MV-4-11 (cell line): ENCODE results near the gene MRPL21.
A peak's percentile ranks its signal among the peaks of the same experiment; 100 is the strongest.

Experiments used
- DNase-seq: peaks from one replicate; lab custom pipeline; 2025; lab: John Stamatoyannopoulos, UW

MRPL21 gene

DNA sequence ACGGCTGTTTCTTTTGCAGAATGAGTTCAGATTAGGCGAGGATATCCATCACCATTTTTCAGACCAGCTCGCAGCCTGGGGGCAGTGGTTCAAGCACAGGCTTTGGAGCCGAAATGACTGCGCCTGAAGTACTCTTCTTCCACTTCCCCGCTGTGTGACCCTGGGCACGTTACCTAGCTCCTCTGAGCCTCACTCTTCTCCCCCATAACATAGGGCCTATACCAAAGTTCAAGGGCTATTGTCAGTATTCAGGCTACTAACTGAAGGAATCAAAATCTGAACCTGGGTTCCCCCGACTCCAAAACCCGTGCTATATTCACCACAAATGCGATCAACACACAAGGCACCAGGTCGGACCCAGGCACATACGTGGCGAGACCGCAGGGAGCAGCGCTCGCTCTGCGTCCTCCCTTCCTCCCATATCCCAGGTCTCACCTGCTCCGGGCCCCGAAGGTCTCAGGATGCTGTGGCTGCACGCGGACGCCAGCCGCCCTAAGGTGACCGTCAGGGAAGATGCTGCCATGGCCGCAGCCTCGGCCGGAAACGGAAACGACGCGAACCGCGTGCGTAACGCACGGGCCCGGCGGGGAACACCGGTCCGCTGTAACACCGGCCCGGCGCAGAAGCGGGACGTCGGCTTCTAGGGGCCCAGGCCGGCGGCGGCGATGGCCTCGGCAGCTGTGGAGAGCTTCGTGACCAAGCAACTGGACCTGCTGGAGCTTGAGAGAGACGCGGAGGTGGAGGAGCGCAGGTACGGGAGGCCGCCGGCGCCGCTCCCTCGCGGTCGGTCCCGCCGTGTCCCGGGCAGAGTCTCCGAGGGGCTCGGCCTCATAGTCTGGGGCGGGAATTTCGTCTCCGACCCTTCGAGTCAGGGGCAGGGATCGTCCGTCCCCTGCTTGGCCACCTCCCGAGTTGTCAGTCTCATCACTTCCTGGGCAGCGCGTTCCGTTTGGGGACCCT lies at the start of gene MRPL21, which contains the start of gene IGHMBP2:
Gene MRPL21 (minus strand): TSS at position 545 of the 960 bp plus-strand sequence. CDS start 22 bp downstream, at position 523.
Gene IGHMBP2 (plus strand): TSS at position 604 of the 960 bp plus-strand sequence. CDS start 62 bp downstream, at position 666.
- DNase-seq, result peak; percentile 59

- DNase-seq, result no peak
These were observed 47.1 kb upstream of the MRPL21 start for GRCh38 chr11:68950762-68951161.

DNA sequence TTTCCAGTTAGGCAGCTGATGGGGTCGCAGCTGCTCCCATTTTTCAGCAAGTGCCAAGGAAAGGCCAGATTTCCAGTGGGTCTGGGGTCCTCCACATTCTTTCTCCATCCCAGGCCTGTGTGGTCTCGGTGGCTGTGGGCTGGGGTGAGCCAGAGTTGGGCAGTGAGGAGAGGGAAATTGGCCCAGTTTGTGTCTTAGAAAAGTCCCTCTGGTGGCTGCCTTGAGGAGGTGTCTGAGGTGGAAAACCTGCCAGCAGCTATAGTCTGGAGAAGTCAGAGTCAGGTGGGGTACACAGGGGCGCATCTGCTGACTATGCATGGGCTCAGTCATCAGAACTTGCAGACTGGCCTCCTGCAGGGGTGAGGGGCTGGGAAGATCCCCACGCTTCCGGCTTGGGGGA lies 46.6 kb upstream of the MRPL21 start:
- no peak for DNase-seq

GRCh38 chr11:68948935-68949334 lies 45.3 kb upstream of the MRPL21 start:
- no peak for DNase-seq

- no peak for DNase-seq
These were observed 44.9 kb upstream of the MRPL21 start for GRCh38 chr11:68948496-68948895.

DNA sequence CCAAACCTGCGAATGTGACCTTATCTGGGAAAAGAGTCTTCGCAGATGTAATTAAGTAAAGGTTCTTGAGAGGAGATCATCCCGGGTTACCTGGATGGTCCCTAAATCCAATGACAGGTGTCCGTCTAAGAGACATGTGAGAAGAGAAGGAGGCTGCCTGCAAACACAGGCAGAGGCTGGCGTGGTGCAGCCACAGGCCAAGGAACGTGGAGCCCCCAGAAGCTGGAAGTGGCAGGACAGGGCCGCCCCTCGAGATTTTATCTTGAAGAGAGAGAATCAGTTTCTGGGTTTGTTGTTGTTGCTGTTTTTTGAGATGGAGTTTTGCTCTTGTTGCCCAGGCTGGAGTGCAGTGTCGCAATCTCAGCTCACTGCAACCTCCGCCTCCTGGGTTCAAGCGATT lies 43.5 kb upstream of the MRPL21 start:
- no peak for DNase-seq

GRCh38 chr11:68946416-68947090 lies 42.9 kb upstream of the MRPL21 start:
- peak; percentile 38 for DNase-seq

- peak; percentile 86 for DNase-seq
These were observed 39.2 kb upstream of the MRPL21 start for GRCh38 chr11:68942751-68943271.

GRCh38 chr11:68942095-68942620 lies 38.5 kb upstream of the MRPL21 start:
- DNase-seq, result no peak

GRCh38 chr11:68941324-68942094 lies 37.9 kb upstream of the MRPL21 start:
- no peak for DNase-seq

GRCh38 chr11:68940651-68941323 lies 37.2 kb upstream of the MRPL21 start:
- DNase-seq, result no peak

GRCh38 chr11:68939583-68940555 lies 36.2 kb upstream of the MRPL21 start:
- DNase-seq, result peak; percentile 16

DNA sequence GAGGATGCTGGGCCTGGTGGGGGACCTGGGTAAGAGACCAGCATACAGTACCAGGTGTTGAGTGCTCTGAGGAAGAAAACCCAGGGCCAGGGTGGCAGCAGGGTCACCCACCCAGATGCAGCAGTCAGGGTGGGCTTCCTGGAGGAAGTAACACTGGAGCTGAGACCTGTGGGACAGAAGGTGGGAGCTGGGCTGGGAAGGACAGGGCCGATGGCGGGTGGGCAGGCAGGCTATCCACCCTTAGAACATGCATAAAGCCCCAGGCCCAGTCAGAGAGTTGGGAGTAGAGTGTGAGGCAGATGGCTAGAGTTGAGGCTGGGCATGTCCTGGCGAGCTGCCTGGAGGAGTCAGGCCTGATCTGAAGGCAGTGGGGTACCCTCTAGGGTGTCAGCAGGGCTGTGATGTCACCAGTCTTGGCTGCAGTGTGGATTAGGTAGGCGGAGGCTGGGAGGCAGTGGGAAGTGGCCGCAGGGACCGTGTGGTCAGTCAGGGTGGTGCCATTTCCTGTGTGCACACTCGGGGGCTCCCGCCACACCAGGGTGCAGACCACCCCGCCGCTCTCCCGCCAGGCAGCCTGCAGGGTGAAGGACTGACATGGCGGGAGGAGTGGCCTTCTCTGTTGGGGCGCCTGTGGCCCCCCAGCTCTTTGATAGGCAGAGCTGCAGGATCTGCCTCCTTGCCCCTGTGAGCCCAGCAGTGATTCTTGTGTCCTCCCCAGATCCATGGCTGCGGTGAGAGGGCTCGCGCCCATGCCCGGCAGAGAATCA lies 35.4 kb upstream of the MRPL21 start:
- DNase-seq, result no peak

- no peak for DNase-seq
These were observed 34.5 kb upstream of the MRPL21 start for GRCh38 chr11:68938088-68938487.

- DNase-seq, result no peak
These were observed 33.3 kb upstream of the MRPL21 start for GRCh38 chr11:68936676-68937620.

GRCh38 chr11:68936358-68936636 lies 32.7 kb upstream of the MRPL21 start:
- no peak for DNase-seq

DNA sequence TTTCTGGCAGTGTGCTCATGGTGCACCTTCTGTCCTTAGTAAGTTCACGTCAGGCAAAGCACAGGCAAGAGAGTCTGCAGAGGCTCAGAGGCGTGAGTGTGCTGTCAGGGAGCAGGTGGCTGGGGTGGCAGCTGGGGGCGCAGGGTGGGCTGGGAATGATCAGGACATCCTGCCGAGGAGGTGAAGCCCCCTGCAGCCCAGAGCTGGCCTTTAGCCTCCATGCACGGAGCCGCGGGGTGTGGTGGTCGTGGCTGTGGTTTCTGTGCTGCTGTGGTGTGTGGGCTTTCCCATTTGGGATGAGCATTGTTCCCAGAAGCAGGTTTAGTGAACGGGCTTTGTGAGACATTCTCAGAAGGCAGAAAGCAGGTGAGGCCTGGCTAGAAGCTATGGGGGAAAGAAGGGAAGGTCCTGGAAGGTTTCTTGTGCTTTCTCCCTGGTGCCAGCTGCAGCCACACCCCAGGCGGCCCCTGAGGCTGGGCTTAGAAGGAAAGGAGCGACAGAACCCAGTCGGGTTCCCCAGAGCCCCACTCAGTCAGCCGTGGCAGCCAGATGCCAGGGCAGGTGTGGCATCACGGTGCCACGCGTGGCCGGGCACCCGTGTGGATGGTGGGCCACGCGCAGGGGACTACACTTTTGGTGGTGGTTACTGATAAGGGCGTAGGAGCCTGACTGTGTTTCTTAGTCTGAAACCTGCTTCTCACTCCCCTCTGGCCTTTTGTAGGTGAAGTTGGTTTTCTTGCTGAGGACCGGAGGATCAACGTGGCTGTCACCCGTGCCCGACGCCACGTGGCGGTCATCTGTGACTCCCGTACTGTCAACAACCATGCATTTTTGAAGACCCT lies 32.1 kb upstream of the MRPL21 start:
- DNase-seq, result no peak
